Upper lobe of right lung (tissue), 1 donor: ENCODE results near the gene PANX1. TPM values are rescaled to one million over a fixed set of nuclear protein-coding genes. Genes with fewer than 3 reads are reported as not detected.
A peak's percentile ranks its signal among the peaks of the same experiment; 100 is the strongest.

Source experiments
- ATAC-seq: fragments of 200-7000 bp; cut with Tn5 transposase; one replicate; pipeline ENCODE4 v1.9.1; 2020; ENCODE audit warnings: mild to moderate bottlenecking, moderate library complexity
- DNase-seq: peaks from one replicate; pipeline ENCODE4 v3.0.0-alpha.2; 2020
- H3K27ac ChIP-seq: fragments of 200-600 bp; one replicate; pipeline ENCODE4 v1.8.0; 2022
- H3K27me3 ChIP-seq: fragments of 200-600 bp; one replicate; pipeline ENCODE4 v1.8.0; 2022; ENCODE audit warnings: mild to moderate bottlenecking
- H3K36me3 ChIP-seq: fragments of 200-600 bp; one replicate; pipeline ENCODE4 v1.8.0; 2022
- H3K4me1 ChIP-seq: fragments of 200-600 bp; one replicate; pipeline ENCODE4 v1.8.0; 2022
- H3K4me3 ChIP-seq: fragments of 200-600 bp; one replicate; pipeline ENCODE4 v1.8.0; 2022; ENCODE audit warnings: mild to moderate bottlenecking
- H3K9me3 ChIP-seq: fragments of 200-600 bp; one replicate; pipeline ENCODE4 v1.8.0; 2022
- intact Hi-C: fragments of 100-400 bp; cut with DNase I; formaldehyde crosslinking; loops from one replicate; pipeline ENCODE4 v1.11.0; 2022
- total RNA-seq: library from RNA; stranded (reverse); fragmentation: NEBNext Ultra II Directional; extraction: Animal tissue kit (Norgen Biotek cat#: 25700); gene quantifications from one replicate; pipeline ENCODE4 v1.2.1, GENCODE V29; 2021
- TF ChIP-seq, protein P1 (sequence below): fragments of 200-600 bp; IDR thresholded peaks from one replicate; pipeline ENCODE4 v1.8.0; 2022; ENCODE audit warnings: antibody characterized with exemption
- donor health status: DM: no; HTN: yes; CAD: no; lungs with severe emphysema.

PANX1 gene
- total RNA-seq, 1 donor from 2014 or later, result 20.0 TPM

GRCh38 chr11:94133752-94134151 is 5.1 kb downstream of the PANX1 start:
- Histone ChIP-seq H3K9me3 (no peaks in the 10 kb centered on the region), H3K27ac (no peak overlapping the region), H3K36me3 (no peaks in the 10 kb centered on the region), H3K4me3 (no peak overlapping the region), H3K27me3 (no peaks in the 10 kb centered on the region), H3K4me1 (peaks cover 57% of the 10 kb centered on the region)
- intact Hi-C loops, result no loop called here
- ATAC-seq (no peak), DNase-seq (no peak)
- TF ChIP-seq, protein P1, sequence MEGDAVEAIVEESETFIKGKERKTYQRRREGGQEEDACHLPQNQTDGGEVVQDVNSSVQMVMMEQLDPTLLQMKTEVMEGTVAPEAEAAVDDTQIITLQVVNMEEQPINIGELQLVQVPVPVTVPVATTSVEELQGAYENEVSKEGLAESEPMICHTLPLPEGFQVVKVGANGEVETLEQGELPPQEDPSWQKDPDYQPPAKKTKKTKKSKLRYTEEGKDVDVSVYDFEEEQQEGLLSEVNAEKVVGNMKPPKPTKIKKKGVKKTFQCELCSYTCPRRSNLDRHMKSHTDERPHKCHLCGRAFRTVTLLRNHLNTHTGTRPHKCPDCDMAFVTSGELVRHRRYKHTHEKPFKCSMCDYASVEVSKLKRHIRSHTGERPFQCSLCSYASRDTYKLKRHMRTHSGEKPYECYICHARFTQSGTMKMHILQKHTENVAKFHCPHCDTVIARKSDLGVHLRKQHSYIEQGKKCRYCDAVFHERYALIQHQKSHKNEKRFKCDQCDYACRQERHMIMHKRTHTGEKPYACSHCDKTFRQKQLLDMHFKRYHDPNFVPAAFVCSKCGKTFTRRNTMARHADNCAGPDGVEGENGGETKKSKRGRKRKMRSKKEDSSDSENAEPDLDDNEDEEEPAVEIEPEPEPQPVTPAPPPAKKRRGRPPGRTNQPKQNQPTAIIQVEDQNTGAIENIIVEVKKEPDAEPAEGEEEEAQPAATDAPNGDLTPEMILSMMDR, result no peak

DNA sequence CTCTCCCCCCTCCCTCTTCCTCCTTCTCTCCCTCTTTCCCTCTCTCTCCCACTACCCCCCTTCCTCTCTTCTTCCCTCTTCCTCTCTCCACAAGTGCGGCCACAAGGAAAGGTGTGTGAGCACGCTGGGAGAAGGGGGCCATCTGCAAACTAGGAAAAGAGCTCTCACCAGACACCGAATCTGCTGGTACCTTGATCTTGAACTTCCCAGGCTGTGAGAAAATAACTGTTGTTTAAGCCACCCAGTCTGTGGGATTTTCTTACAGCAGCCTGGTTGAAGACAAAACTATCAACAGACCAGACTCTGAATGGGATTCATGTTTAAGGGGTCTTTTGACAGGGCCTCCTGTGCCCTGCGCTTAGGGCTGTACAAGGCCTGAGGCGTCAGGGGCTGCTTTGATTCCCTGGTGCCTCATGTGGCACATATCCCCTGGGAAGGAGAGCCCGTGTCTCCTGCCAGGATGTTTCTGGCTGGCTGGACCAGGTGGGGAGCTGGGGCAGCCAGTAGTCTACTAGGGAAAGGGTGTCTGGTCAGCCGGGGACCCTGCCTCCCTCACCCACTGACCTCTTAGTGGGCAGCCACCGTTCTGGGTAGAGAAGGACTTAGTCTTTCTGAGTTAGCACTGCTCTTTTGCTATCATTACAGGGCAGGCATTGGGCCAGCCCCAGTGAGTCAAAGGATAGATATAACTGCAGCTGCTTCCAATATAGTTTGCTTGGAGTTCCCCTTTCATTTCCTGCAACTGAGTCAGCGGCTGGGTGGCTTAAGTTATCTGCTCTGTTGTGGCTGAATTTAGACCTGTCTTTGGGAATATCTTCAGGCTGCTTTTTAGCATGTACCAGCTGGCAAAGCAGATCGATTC is 6.2 kb downstream of the PANX1 start:
- TF ChIP-seq, protein P1, result no peak
- intact Hi-C loops, result no loop called here
- peak overlapping the region; percentile 47 for H3K27ac ChIP-seq
- H3K36me3 ChIP-seq, result no peaks in the 10 kb centered on the region
- H3K9me3 ChIP-seq, result no peaks in the 10 kb centered on the region
- H3K27me3 ChIP-seq, result no peaks in the 10 kb centered on the region
- no peak for DNase-seq
- H3K4me3 ChIP-seq, result no peak overlapping the region
- peak; percentile 43 for ATAC-seq
- peaks cover 55% of the 10 kb centered on the region for H3K4me1 ChIP-seq

DNA sequence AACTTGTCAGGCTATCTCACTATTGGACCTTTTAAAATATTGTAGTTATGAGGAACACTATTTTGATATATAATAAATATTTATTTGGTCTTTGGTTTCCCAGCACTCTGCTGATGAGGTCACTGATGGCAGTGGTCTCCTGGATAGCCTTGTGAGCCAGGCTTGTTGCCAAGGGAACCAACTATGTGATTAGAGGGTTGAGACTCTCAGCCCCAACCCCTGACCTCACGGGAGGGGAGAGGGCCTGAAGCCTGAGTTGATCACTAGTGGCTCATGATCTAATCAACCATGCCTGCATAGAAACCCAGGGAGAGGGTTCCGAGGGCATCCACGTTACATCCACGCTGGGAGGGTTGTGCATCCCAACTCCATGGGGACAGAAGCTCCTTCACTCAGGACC is 10.8 kb downstream of the PANX1 start:
- Histone ChIP-seq H3K4me3 (no peak overlapping the region), H3K27ac (no peak overlapping the region), H3K36me3 (no peaks in the 10 kb centered on the region), H3K27me3 (no peaks in the 10 kb centered on the region), H3K4me1 (peaks cover 17% of the 10 kb centered on the region), H3K9me3 (no peaks in the 10 kb centered on the region)
- DNase-seq, result no peak
- intact Hi-C loops, result no loop called here
- ATAC-seq, result no peak
- TF ChIP-seq, protein P1, result no peak

GRCh38 chr11:94140154-94140655 is 11.6 kb downstream of the PANX1 start:
- DNase-seq (no peak), ATAC-seq (no peak)
- peaks cover 12% of the 10 kb centered on the region for H3K4me1 ChIP-seq
- H3K4me3 ChIP-seq, result no peak overlapping the region
- H3K27ac ChIP-seq, result no peak overlapping the region
- TF ChIP-seq, protein P1, result no peak
- no peaks in the 10 kb centered on the region for H3K27me3 ChIP-seq
- H3K36me3 ChIP-seq, result no peaks in the 10 kb centered on the region
- H3K9me3 ChIP-seq, result no peaks in the 10 kb centered on the region
- intact Hi-C loops, result no loop called here

- Histone ChIP-seq H3K4me1 (no peaks in the 10 kb centered on the region), H3K27me3 (no peaks in the 10 kb centered on the region), H3K9me3 (no peaks in the 10 kb centered on the region), H3K4me3 (no peak overlapping the region), H3K27ac (no peak overlapping the region), H3K36me3 (no peaks in the 10 kb centered on the region)
- intact Hi-C loops, result no loop called here
- ATAC-seq (peak; percentile 30), DNase-seq (no peak)
- TF ChIP-seq, protein P1, result no peak
Observed at GRCh38 chr11:94141511-94142307, 13.1 kb downstream of the PANX1 start.
